AG09319 (cell line): ENCODE data around the gene HPS1.

ENCODE experiments used
- DNase-seq: peaks from one replicate; pipeline ENCODE4 v3.0.0-alpha.2; 2010; ENCODE audit warnings: low read depth; ENCODE audit errors: extremely low read depth
- TF ChIP-seq, protein P1 (sequence below): IDR thresholded peaks from 2 replicates; pipeline ENCODE4 v1.5.1; 2011; ENCODE audit warnings: low read depth, mild to moderate bottlenecking, inconsistent platforms, low read length, moderate library complexity

The HPS1 gene

GRCh38 chr10:98423691-98424120, 23.0 kb downstream of the HPS1 start:
- DNase-seq: no peak
- TF ChIP-seq, protein P1, sequence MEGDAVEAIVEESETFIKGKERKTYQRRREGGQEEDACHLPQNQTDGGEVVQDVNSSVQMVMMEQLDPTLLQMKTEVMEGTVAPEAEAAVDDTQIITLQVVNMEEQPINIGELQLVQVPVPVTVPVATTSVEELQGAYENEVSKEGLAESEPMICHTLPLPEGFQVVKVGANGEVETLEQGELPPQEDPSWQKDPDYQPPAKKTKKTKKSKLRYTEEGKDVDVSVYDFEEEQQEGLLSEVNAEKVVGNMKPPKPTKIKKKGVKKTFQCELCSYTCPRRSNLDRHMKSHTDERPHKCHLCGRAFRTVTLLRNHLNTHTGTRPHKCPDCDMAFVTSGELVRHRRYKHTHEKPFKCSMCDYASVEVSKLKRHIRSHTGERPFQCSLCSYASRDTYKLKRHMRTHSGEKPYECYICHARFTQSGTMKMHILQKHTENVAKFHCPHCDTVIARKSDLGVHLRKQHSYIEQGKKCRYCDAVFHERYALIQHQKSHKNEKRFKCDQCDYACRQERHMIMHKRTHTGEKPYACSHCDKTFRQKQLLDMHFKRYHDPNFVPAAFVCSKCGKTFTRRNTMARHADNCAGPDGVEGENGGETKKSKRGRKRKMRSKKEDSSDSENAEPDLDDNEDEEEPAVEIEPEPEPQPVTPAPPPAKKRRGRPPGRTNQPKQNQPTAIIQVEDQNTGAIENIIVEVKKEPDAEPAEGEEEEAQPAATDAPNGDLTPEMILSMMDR: no peak

GRCh38 chr10:98422182-98422581, 24.6 kb downstream of the HPS1 start:
- no peak for DNase-seq
- TF ChIP-seq, protein P1: no peak

- DNase-seq: no peak
- TF ChIP-seq, protein P1: no peak
These were observed 25.9 kb downstream of the HPS1 start for GRCh38 chr10:98420786-98421185.

GRCh38 chr10:98419469-98420261, 27.1 kb downstream of the HPS1 start:
- DNase-seq: no peak
- TF ChIP-seq, protein P1: no peak

DNA sequence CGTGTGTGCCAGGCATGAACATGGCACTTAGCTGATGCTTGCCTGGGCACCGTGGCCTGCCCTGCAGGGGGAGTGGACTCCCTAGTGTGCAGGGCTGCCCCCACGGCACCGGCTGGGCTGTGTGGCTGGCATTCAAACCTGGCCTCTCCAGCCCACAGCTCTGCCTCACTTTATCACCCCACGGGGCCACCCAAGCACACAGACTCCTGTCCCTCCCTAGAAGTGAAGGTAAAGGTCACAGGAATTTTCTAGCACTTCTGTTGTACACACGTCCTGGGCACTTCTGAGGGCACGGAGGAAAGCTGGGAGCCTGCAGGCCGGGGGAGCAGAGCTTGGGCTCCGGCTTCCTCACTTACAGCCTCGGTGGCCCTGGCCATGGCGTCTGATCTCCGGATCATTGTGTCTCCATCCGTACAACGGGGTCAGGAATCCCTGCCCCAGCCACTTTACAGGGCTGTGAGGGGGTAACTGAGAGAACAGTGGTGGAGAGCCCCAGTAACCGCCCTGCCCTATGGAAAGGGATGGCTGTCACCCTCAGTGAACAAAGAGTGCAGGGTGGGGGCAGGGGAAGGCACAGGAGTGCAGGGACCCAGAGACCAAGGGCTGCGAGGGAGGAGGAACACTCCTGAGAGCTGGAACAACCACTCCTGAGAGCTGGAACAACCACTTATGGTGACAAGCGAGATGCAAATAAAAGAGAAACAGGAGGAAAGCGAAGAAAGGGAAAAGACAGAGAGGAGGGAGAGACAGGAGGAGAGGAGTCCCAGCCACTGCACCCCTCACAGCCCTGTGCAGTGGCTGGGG, 27.9 kb downstream of the HPS1 start:
- DNase-seq: no peak
- TF ChIP-seq, protein P1: no peak

DNA sequence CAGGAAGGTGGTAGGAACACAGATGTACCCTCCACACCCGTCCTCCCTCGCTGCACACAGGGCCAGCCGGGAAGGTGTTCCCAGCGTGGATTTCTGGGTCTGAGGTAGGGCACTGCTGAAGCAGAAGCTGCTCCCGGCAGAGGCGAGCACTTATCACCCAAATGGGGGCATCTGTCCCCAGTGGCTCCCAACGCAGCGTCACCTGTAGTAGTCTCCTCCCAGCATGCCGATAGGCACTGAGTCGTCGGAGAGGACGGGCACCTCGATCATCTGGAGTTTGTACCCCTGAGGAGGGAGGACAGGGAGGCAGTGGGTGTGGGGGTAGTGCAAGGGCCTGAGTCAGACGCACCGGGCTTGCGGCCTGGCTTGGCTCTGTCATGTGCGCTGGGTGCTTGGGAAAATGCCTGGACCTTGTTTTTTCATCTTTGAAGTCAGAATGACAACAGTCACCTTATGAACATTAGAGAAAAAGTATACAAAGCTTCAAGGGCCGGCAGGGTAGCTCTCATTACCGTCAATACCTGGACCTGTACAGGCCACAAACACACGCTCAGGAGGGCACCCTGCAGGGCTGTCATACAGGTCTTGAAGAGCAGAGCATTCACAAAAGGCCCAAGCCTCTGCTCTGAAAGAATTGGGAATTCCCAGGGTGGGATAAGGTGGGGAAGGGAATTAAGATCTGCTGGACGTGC, 28.6 kb downstream of the HPS1 start:
- TF ChIP-seq, protein P1: no peak
- no peak for DNase-seq
